Stimulated activated CD4-positive, alpha-beta T cell treated with anti-CD3 and anti-CD28 coated beads, TNF-alpha, amount 100 ng/mL, for 48 hours (primary cell): ENCODE results near the gene MSANTD1.

Experiments
- DNase-seq, 3 donors: peaks; one replicate each; pipeline ENCODE4 v3.0.0-alpha.2; 2020; ENCODE audit warnings: low read depth in 3 of 3

Gene MSANTD1

GRCh38 chr4:3248811-3249661 lies at the start of gene MSANTD1:
MSANTD1 (plus strand) TSS chr4:3249159; CDS start chr4:3249223, 64 bp downstream.
- DNase-seq, result no peak

- DNase-seq, result no peak
These were observed 49.1 kb upstream of the MSANTD1 start for GRCh38 chr4:3199653-3200422.

DNA sequence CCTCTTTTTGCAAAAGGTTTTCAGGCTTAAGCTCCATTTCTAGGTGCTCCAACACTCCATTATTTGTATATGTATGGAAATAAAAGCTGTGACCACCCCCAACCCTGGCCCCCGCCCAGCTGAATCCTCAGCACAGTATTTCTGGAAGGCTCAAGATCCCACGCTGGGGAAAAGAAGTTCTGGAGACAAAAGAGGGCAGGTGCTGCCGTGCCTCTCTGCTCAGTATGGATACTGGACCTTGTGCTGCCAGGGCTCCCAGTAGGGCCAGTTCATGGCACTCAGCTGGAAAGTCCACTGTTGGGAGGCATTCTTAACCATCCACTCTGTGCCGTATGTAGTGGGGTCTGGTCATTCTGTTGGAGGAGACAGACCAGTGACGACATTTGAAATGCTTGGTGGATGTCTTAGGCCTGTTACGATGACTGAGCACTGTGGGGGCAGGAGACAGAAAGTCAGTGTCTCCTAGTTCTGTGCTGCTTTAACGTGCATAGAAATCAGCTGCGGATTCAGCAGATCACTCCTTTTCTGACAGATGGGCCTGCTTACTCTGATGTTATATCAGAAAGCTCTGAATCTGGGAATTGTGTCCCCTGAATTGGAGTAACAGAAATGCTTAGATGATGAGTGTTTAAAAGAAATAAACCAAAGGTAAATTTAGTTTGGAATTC lies 48.4 kb upstream of the MSANTD1 start:
- no peak for DNase-seq

DNA sequence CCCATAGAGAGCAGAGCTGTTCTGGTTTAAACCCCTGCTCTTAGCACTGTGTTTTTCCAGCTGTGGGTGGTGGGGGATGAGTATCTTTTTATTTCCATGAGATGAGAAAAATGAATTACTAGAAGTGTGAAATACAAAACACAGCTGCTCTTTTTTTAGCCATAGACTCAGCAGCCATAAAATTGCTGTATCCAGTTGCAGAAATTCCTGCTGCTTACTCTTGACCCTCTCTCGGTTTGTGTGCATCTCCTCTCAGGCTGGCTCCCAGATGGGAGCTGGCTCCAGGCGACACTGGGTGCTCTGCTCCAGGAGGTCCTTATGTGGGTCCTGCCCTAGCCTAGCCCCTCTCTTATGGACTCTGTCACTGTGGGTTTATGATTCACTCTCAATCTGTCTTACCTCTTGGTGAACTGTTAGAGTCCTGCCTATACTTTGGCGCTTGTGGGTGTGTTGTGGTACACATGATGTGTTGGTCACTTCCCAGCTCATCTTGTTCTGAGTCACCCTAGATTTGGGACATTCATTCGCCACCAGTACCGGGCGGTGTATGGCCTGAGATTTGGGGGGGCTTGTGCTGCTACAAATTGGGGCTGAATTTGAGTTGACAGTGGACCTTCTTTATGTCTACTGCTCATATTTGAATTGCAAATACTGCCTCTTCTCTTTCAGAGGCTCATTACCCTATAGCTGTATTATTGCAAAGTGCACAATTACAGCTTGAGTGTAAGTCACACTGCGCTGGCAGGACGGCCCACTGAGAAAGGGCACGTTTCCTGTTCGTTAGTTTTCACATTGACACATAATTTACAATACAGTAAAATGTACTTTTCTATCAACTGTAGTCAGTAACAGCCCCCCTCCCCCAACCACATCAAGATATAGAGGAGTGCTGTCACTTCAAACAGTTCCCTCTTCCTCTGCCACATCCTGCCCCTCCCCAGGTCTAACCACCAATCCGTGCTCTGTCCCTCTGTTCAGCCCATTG lies 46.9 kb upstream of the MSANTD1 start:
- peak; percentile 18 to 70 (median 34) for DNase-seq

DNA sequence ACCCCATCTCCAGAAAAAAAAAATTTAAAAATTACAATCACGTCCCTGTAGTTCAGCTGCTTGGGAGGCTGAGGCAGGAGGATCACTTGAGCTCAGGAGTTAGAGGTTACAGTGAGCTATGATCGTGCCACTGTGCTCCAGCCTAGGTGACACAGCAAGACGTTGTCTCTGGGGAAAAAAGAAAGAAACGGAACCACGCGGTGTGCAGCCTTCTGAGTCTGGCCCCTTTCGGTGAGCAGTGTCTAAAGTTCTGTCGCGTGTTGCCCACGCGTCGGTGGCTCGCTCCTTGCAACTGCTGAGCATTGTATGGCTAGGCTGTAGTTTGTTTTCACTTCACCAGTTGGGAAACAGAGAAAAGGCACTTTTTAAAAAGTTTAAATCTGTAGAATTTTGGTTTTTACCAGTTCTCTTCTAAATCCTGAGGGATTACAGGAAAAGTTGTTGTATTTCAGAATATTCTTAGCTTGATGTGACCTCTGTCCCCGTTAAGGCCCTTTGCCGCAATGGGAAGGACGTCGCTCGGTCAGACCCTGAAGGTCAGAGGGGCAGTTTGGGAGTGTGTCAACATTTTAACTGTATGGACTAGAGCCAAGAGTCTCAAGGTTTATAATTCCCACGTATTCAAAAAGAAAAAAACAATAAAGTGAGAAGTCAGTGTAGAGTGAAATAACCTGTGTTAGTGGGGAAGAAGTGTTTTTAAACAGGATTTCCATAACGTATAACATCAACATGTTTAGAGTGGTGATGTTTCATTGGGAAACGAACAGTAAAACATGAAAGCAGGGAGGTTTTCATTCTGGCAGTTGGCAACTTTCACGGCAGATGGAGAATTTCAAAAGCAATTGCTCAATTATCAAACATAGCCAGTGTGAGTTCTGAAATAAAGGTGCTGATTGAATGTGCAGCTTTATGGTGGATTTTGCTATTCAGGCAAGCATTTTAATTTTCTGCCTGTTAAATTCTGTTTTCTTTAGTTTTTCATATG lies 45.8 kb upstream of the MSANTD1 start:
- DNase-seq, result peak in 2 of 3 donors; percentile 26 to 31

DNA sequence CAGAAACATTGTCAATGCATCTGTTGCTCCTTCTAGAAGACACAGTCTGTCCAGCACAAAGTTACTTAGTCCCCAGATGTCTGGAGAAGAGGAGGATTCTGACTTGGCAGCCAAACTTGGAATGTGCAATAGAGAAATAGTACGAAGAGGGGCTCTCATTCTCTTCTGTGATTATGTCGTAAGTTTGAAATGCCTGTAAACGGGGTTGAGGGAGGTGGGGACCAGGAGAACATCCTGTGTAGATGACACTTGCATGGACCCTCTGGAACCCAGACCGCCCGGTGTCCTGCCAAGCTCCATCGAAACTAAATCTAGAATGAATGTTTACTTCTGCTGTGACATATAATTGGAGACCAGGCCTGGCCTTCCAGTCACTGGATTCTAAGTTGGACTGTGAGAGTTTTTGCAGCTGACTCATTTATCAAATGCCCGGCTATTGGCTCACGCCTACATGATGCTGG lies 45.0 kb upstream of the MSANTD1 start:
- DNase-seq, result no peak

DNA sequence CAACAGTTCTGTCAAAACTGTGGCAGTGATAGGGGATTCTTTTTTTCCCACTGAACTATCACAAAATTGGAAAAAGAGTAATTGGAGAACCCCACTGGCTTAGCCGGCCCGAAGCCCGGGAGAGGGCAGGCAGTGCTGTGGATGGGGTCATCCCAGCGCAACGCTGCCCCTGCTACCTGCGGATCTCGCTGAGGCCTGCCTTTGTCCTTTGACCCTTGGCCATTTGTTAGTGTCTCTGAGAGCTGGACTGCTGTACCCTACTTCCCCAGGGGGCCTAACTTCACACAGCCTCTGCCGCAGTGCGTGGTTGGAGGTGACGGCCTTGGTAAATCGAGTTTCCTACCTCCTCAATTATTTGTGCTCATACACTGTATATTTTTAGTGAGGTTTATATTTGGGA lies 43.0 kb upstream of the MSANTD1 start:
- DNase-seq, result no peak

DNA sequence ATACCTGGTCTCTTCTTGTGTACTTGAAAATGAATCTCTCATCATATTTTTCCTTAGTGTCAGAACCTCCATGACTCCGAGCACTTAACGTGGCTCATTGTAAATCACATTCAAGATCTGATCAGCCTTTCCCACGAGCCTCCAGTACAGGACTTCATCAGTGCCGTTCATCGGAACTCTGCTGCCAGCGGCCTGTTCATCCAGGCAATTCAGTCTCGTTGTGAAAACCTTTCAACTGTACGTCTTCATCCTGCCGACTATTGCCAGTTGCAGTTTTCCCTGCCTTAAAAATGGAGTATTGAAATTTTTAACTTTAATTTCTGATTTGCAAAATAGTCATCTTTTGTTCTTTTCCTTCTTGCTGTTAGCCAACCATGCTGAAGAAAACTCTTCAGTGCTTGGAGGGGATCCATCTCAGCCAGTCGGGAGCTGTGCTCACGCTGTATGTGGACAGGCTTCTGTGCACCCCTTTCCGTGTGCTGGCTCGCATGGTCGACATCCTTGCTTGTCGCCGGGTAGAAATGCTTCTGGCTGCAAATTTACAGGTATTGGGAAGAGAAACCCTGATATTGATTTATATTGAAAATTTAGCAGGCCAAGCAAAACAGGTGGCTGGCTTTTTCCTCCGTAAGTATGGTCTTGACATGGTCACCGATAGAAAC lies 42.4 kb upstream of the MSANTD1 start:
- DNase-seq, result no peak

- DNase-seq, result no peak
These were observed 41.4 kb upstream of the MSANTD1 start for GRCh38 chr4:3207531-3208037.

GRCh38 chr4:3208826-3209225 lies 40.1 kb upstream of the MSANTD1 start:
- DNase-seq, result no peak

DNA sequence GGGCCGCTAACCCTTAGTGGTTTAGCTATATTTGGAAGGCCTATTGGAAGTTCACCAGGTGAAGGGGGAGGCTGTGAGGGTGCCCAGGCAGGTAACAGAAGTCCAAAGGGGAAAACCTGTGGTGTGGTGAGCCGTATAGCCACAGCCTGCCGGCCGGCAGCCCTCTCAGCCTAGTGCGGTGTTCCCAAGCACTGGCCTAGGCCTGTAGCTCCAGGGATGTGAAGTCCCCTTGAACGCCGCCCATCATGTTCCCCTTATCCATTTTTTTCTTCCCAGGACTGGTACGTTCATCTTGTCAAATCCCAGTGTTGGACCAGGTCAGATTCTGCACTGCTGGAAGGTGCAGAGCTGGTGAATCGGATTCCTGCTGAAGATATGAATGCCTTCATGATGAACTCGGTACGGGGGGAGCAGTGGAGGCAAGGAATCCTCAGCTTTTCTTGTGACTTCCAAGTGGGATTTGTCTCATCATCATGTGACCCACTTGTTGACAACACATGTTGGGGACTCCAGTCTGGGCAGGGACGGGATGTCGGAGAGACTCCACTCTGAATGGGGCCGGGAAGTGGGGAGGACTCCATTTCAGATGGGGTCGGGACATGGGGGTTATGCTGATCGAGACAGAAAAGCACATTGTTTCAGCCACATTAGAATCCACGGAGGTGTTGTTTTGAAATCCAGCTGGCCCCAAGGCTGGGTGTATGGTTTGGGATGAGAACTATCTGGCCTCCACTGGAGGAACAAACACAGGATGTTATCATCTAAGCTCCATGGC lies 39.2 kb upstream of the MSANTD1 start:
- no peak for DNase-seq

DNA sequence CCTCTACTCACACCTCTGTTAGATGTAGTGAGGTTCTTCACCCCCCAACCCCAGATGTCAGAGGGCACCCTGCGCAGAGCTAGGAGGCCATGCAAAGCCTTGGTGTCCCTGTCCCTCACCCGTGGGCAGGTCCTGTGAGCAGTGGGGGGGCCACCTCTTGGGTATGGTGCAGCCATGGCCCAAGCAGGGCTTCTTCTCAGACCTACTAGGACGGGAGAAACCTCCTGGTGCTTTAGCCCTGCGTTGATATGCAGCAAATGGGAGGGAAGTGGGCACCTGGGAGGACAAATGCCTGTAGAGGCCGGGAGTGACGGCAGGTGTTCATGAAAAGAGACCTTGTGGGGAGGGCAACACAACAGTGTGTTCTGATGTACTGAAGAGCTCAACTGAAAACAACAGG lies 38.5 kb upstream of the MSANTD1 start:
- no peak for DNase-seq

DNA sequence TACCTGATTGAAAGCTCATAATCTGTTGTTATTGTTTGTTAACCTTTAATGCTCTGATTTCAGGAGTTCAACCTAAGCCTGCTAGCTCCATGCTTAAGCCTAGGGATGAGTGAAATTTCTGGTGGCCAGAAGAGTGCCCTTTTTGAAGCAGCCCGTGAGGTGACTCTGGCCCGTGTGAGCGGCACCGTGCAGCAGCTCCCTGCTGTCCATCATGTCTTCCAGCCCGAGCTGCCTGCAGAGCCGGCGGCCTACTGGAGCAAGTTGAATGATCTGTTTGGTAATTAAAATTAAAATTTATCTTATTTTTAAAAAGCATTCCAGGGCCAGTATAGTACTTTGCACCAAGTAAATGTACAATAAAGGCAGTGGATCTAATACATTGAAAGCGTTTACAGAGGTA lies 37.1 kb upstream of the MSANTD1 start:
- no peak for DNase-seq

DNA sequence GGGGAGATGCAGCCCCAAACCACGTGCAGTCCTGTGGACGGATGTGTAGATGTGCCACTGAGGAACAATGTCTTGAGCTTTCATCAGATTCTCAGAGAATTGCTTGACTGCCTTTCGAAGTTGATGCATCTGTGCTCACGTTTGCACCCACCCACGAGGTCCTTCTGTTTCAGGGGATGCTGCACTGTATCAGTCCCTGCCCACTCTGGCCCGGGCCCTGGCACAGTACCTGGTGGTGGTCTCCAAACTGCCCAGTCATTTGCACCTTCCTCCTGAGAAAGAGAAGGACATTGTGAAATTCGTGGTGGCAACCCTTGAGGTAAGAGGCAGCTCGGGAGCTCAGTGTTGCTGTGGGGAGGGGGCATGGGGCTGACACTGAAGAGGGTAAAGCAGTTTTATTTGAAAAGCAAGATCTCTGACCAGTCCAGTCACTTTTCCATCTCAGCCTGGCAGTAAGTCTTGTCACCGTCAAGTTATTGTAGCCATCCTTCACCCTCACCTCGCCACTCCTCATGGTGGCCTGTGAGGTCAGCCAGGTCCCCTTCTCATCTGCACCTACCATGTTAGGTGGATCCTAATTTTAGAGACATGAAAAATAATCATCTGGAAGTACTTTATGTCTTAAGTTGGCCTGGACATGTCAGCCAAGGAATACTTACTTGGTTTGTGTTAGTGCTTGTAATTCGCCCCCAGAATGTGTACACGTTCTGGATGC lies 36.4 kb upstream of the MSANTD1 start:
- DNase-seq, result no peak

GRCh38 chr4:3213106-3213425 lies 35.9 kb upstream of the MSANTD1 start:
- no peak for DNase-seq

GRCh38 chr4:3213661-3214250 lies 35.2 kb upstream of the MSANTD1 start:
- no peak for DNase-seq

DNA sequence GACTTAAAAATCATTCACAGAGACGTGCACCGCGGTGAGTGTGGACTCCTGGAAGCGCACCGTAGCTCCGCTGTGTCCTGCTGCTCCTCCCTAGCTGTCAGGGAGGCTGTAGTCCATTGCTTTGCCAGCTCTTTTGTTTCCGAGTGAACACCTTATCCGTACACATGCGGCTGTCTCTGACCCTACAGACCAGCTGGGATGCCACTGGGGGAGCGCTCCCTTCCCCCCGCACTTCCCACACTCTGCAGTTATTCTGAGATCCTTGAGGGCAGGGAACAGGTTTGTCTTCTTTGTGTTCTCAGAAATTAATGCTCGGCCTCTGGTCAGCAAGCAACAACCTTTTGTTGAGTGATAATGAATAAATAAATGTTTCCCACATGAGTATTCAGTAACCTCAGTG lies 33.7 kb upstream of the MSANTD1 start:
- DNase-seq, result no peak
